OCI-LY1 (cell line): ENCODE results near the gene TGOLN2.

Source experiments
- EZH2 ChIP-seq: fragments of 200-600 bp; sonication (generic), shearing (Covaris generic); IDR thresholded peaks from 2 replicates; pipeline ENCODE4 v1.8.0; 2017; ENCODE audit warnings: borderline replicate concordance, mixed run types, mild to moderate bottlenecking, antibody characterized with exemption, low read length, moderate library complexity, mixed read lengths
- TF ChIP-seq, protein P1 (sequence below): fragments of 200-600 bp; sonication (generic), shearing (Covaris generic); IDR thresholded peaks from 2 replicates; pipeline ENCODE4 v1.5.1; 2017; ENCODE audit warnings: mild to moderate bottlenecking, antibody characterized with exemption, low read length, moderate library complexity, mixed read lengths

GRCh38 chr2:85287721-85288120 lies 40.1 kb downstream of the TGOLN2 start:
- TF ChIP-seq, protein P1, sequence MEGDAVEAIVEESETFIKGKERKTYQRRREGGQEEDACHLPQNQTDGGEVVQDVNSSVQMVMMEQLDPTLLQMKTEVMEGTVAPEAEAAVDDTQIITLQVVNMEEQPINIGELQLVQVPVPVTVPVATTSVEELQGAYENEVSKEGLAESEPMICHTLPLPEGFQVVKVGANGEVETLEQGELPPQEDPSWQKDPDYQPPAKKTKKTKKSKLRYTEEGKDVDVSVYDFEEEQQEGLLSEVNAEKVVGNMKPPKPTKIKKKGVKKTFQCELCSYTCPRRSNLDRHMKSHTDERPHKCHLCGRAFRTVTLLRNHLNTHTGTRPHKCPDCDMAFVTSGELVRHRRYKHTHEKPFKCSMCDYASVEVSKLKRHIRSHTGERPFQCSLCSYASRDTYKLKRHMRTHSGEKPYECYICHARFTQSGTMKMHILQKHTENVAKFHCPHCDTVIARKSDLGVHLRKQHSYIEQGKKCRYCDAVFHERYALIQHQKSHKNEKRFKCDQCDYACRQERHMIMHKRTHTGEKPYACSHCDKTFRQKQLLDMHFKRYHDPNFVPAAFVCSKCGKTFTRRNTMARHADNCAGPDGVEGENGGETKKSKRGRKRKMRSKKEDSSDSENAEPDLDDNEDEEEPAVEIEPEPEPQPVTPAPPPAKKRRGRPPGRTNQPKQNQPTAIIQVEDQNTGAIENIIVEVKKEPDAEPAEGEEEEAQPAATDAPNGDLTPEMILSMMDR = no peak
- no peak for TF ChIP-seq EZH2
